ENCODE measurements around the gene EHD3.
"Not testable (repeated sequence)": the region's sequence is repeated elsewhere in the genome, so short reads cannot be mapped to it uniquely, and the experiment has no call there.

DNA sequence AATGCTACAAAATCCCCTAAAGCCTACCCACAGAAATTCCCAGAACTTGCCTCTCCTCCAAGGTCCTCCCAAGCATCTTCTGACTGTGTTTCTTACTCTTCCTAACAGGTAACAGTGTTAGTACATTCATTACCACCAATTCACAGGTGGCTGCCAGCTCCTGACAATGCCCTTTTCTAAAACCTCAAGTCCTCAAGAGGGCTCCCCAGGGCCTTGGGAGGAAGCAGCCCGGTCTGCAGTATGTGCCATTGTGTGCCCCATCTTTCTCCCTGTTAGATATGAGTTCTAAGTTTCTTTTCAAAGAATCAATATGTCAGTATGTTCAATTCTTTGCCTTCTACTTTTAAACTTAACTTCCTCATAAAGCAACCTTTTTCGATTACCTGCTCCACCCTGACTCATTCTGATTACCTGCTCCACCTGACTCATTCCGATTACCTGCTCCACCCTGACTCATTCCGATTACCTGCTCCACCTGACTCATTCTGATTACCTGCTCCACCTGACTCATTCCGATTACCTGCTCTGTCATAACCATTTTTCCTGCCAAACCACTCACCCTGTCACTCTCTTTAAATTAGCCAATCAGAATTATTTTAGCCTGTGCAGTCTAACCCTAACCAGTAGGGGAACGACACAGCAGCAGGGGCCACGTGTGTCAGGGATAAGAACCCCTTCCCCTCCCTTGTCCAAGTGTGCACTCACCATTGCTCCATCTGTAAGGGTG lies 49.4 kb downstream of the EHD3 start:
- TF ChIP-seq TAF1 (IDR thresholded peaks at IDR 0.05; ENCODE audit: borderline replicate concordance, low read depth, low read length); POLR2A (IDR thresholded peaks at IDR 0.05; ENCODE audit: low read depth, low read length); POLR2AphosphoS5 (IDR thresholded peaks at IDR 0.05; ENCODE audit: low read depth, low read length): not testable (repeated sequence)
